ENCODE measurements around the gene GIPR. TPM values are rescaled to one million over a fixed set of nuclear protein-coding genes. Genes with fewer than 3 reads are reported as not detected.
"Not testable (repeated sequence)": the region's sequence is repeated elsewhere in the genome, so short reads cannot be mapped to it uniquely, and the experiment has no call there.

The GIPR gene
- total RNA-seq, 2 donors from 2014 or later: 29.0 to 74.0 TPM

- Mint-ChIP-seq H3K9me3 (no peaks in the 10 kb centered on the region), H3K27ac (peak overlapping the region; percentile 89 to 91), H3K4me3 (peak overlapping the region; percentile 87), H3K4me1 (ENCODE audit: low read depth in 2 of 2) (peaks cover 31 to 35% of the 10 kb centered on the region in 2 donors), H3K27me3 (no peaks in the 10 kb centered on the region), H3K36me3 (no peaks in the 10 kb centered on the region)
- ATAC-seq: no peak
- DNase-seq (ENCODE audit: low spot score): no peak
These were observed 48.5 kb downstream of the GIPR start for GRCh38 chr19:45716359-45717130.

- H3K4me1 Mint-ChIP-seq (ENCODE audit: low read depth in 2 of 2): peaks cover 31 to 35% of the 10 kb centered on the region in 2 donors
- no peaks in the 10 kb centered on the region for H3K9me3 Mint-ChIP-seq
- peak; percentile 99 to 100 for ATAC-seq
- peak overlapping the region; percentile 89 to 91 for H3K27ac Mint-ChIP-seq
- no peaks in the 10 kb centered on the region for H3K27me3 Mint-ChIP-seq
- H3K36me3 Mint-ChIP-seq: no peaks in the 10 kb centered on the region
- peak overlapping the region; percentile 87 for H3K4me3 Mint-ChIP-seq
- DNase-seq (ENCODE audit: low spot score): peak; percentile 99
These were observed 49.3 kb downstream of the GIPR start for GRCh38 chr19:45717131-45717982.

- no peak for ATAC-seq
- DNase-seq (ENCODE audit: low spot score): no peak
- peak overlapping the region; percentile 89 to 91 for H3K27ac Mint-ChIP-seq
- H3K27me3 Mint-ChIP-seq: no peaks in the 10 kb centered on the region
- peaks cover 31 to 35% of the 10 kb centered on the region in 2 donors for H3K4me1 Mint-ChIP-seq (ENCODE audit: low read depth in 2 of 2)
- H3K9me3 Mint-ChIP-seq: no peaks in the 10 kb centered on the region
- no peaks in the 10 kb centered on the region for H3K36me3 Mint-ChIP-seq
- peak overlapping the region; percentile 87 for H3K4me3 Mint-ChIP-seq
These were observed 50.1 kb downstream of the GIPR start for GRCh38 chr19:45717983-45718650.

GRCh38 chr19:45720065-45720464 is 52.0 kb downstream of the GIPR start:
- not testable (repeated sequence) for H3K4me3 Mint-ChIP-seq; H3K9me3 Mint-ChIP-seq; H3K36me3 Mint-ChIP-seq; ATAC-seq; H3K27me3 Mint-ChIP-seq; DNase-seq (ENCODE audit: low spot score)
- peak overlapping the region in 1 of 2 donors; percentile 37 for H3K27ac Mint-ChIP-seq
- H3K4me1 Mint-ChIP-seq (ENCODE audit: low read depth in 2 of 2): peaks cover 29 to 36% of the 10 kb centered on the region in 2 donors

- H3K4me3 Mint-ChIP-seq; DNase-seq (ENCODE audit: low spot score); H3K36me3 Mint-ChIP-seq; H3K9me3 Mint-ChIP-seq; ATAC-seq; H3K27ac Mint-ChIP-seq; H3K27me3 Mint-ChIP-seq: not testable (repeated sequence)
- H3K4me1 Mint-ChIP-seq (ENCODE audit: low read depth in 2 of 2): peaks cover 25 to 33% of the 10 kb centered on the region in 2 donors
These were observed 60.7 kb downstream of the GIPR start for GRCh38 chr19:45728683-45729082.

- H3K27ac Mint-ChIP-seq: peak overlapping the region; percentile 74 to 92
- no peaks in the 10 kb centered on the region for H3K9me3 Mint-ChIP-seq
- ATAC-seq: no peak
- H3K27me3 Mint-ChIP-seq: no peaks in the 10 kb centered on the region
- H3K4me3 Mint-ChIP-seq: peak overlapping the region; percentile 99
- H3K4me1 Mint-ChIP-seq (ENCODE audit: low read depth in 2 of 2): peaks cover 25 to 29% of the 10 kb centered on the region in 2 donors
- H3K36me3 Mint-ChIP-seq: no peaks in the 10 kb centered on the region
- no peak for DNase-seq (ENCODE audit: low spot score)
These were observed 61.8 kb downstream of the GIPR start for GRCh38 chr19:45729800-45730290.

- H3K4me3 Mint-ChIP-seq: peak within 1 kb of the TSS; percentile 99
- peaks cover 25 to 29% of the 10 kb centered on the region in 2 donors for H3K4me1 Mint-ChIP-seq (ENCODE audit: low read depth in 2 of 2)
- peak; percentile 95 for DNase-seq (ENCODE audit: low spot score)
- H3K27me3 Mint-ChIP-seq: no peaks in the 10 kb centered on the region
- peak within 1 kb of the TSS; percentile 74 to 92 for H3K27ac Mint-ChIP-seq
- no peaks in the 10 kb centered on the region for H3K9me3 Mint-ChIP-seq
- H3K36me3 Mint-ChIP-seq: no peaks in the 10 kb centered on the region
- peak; percentile 99 for ATAC-seq
These were observed 62.6 kb downstream of the GIPR start, which contains the start of gene FBXO46 for GRCh38 chr19:45730368-45731288. FBXO46 (minus strand) TSS chr19:45730896; CDS start chr19:45713495, 17,401 bp downstream.

Other genes with a start within 250 kb of the GIPR start
- gene ERCC1, start 244.3 kb upstream of the GIPR start, total RNA-seq: 10 to 100 TPM; 65.0 to 67.8 TPM
- gene FOSB, start 200.2 kb upstream of the GIPR start, total RNA-seq: 10 to 100 TPM; 16.3 to 18.0 TPM
- gene RTN2, start 171.2 kb upstream of the GIPR start, total RNA-seq: 1 to 10 TPM; 5.9 to 7.8 TPM
- 1 to 10 TPM; 3.2 to 3.6 TPM for gene PPM1N, start 169.8 kb upstream of the GIPR start, total RNA-seq
- gene VASP, start 160.7 kb upstream of the GIPR start, total RNA-seq: 100 to 1,000 TPM; 447 to 589 TPM
- 10 to 100 TPM; 17.0 to 17.5 TPM for gene OPA3, start 83.4 kb upstream of the GIPR start, total RNA-seq
- gene GPR4, start 66.0 kb upstream of the GIPR start, total RNA-seq: under 1 TPM in 1 of 2 donors, not detected in 1; 0.24 TPM
- 100 to 1,000 TPM; 232 to 255 TPM for gene EML2, start 28.8 kb upstream of the GIPR start, total RNA-seq
- gene SNRPD2, start 23.7 kb downstream of the GIPR start, total RNA-seq: 100 to 1,000 TPM; 389 to 427 TPM
- 10 to 100 TPM in 1 of 2 donors, 1 to 10 TPM in 1; 8.4 to 22.7 TPM for gene QPCTL, start 24.4 kb downstream of the GIPR start, total RNA-seq
- 10 to 100 TPM; 36.9 to 53.8 TPM for gene FBXO46, start 62.7 kb downstream of the GIPR start, total RNA-seq
- not detected for gene MEIOSIN, start 65.2 kb downstream of the GIPR start, total RNA-seq
- 1 to 10 TPM; 3.0 to 3.6 TPM for gene SIX5, start 101.0 kb downstream of the GIPR start, total RNA-seq
- gene DMPK, start 114.3 kb downstream of the GIPR start, total RNA-seq: 10 to 100 TPM; 40.8 to 51.1 TPM
- gene DMWD, start 124.6 kb downstream of the GIPR start, total RNA-seq: 10 to 100 TPM; 51.3 to 76.6 TPM
- under 1 TPM; 0.38 to 0.98 TPM for gene RSPH6A, start 147.1 kb downstream of the GIPR start, total RNA-seq
- 100 to 1,000 TPM; 107 to 217 TPM for gene SYMPK, start 194.9 kb downstream of the GIPR start, total RNA-seq
- under 1 TPM in 1 of 2 donors, not detected in 1; 0.19 TPM for gene FOXA3, start 196.1 kb downstream of the GIPR start, total RNA-seq
- 10 to 100 TPM; 14.5 to 18.2 TPM for gene IRF2BP1, start 217.9 kb downstream of the GIPR start, total RNA-seq
- gene MYPOP, start 234.4 kb downstream of the GIPR start, total RNA-seq: 10 to 100 TPM; 10.6 to 14.9 TPM
- not detected for gene NANOS2, start 246.6 kb downstream of the GIPR start, total RNA-seq